Neuronal stem cell (in vitro differentiated cells): ENCODE measurements around the gene ANO3.

Source experiments
- DNase-seq: peaks from one replicate; pipeline ENCODE4 v3.0.0-alpha.2; 2013; ENCODE audit warnings: low spot score
- H2AFZ ChIP-seq: one replicate; pipeline ENCODE4 v1.6.1; 2013; ENCODE audit warnings: mild to moderate bottlenecking, low read length, inconsistent platforms
- H2AK5ac ChIP-seq: 2 replicates; pipeline ENCODE4 v1.6.1; 2013; ENCODE audit warnings: low read depth, mild to moderate bottlenecking, inconsistent platforms, low read length, moderate library complexity, mixed read lengths
- H2BK120ac ChIP-seq: 2 replicates; pipeline ENCODE4 v1.6.1; 2013; ENCODE audit warnings: low read depth, mild to moderate bottlenecking, inconsistent platforms, low read length, moderate library complexity, mixed read lengths
- H2BK12ac ChIP-seq: one replicate; pipeline ENCODE4 v1.6.1; 2013; ENCODE audit warnings: low read length, inconsistent platforms
- H2BK15ac ChIP-seq: 2 replicates; pipeline ENCODE4 v1.6.1; 2013; ENCODE audit warnings: mild to moderate bottlenecking, low read length, inconsistent platforms, mixed read lengths
- H2BK5ac ChIP-seq: one replicate; pipeline ENCODE4 v1.6.1; 2013; ENCODE audit warnings: inconsistent platforms, mild to moderate bottlenecking, low read length, moderate library complexity
- H3K14ac ChIP-seq: one replicate; pipeline ENCODE4 v1.6.1; 2013; ENCODE audit warnings: low read length, inconsistent platforms
- H3K18ac ChIP-seq: 2 replicates; pipeline ENCODE4 v1.6.1; 2013; ENCODE audit warnings: low read length, inconsistent platforms
- H3K23ac ChIP-seq: 2 replicates; pipeline ENCODE4 v1.6.1; 2013; ENCODE audit warnings: low read depth, mild to moderate bottlenecking, mixed read lengths, low read length, inconsistent platforms; ENCODE audit not compliant: poor library complexity
- H3K27ac ChIP-seq: replicated peaks from 3 replicates; pipeline ENCODE4 v1.5.1; 2013; ENCODE audit warnings: low read length, inconsistent platforms
- H3K27me3 ChIP-seq, 3 experiments: 2 replicates each; pipeline ENCODE4 v1.6.1; 2013; ENCODE audit warnings: low read length in 3 of 3, mild to moderate bottlenecking in 2 of 3, inconsistent platforms in 1 of 3, low read depth in 1 of 3, mixed read lengths in 1 of 3, moderate library complexity in 1 of 3; ENCODE audit not compliant: control insufficient read depth in 3 of 3, insufficient read depth in 3 of 3
- H3K36me3 ChIP-seq, 2 donors: replicated peaks in 1 of 2; 2 replicates each; pipeline ENCODE4 v1.6.1; 2013; ENCODE audit warnings: low read length in 2 of 2; ENCODE audit not compliant: control insufficient read depth in 2 of 2, insufficient read depth in 2 of 2
- H3K4ac ChIP-seq: 2 replicates; pipeline ENCODE4 v1.6.1; 2013; ENCODE audit warnings: inconsistent platforms, mild to moderate bottlenecking, low read length, moderate library complexity
- H3K4me1 ChIP-seq, 2 donors: 1 replicate in 1 of 2; 2 replicates in 1 of 2; pipeline ENCODE4 v1.6.1; 2013; ENCODE audit warnings: low read length in 2 of 2, low read depth in 1 of 2; ENCODE audit not compliant: control insufficient read depth in 2 of 2, insufficient read depth in 1 of 2
- H3K4me2 ChIP-seq: one replicate; pipeline ENCODE4 v1.6.1; 2013; ENCODE audit warnings: mild to moderate bottlenecking, low read length, inconsistent platforms; ENCODE audit not compliant: insufficient read depth, poor library complexity, severe bottlenecking
- H3K4me3 ChIP-seq, 2 donors: 2 replicates each; pipeline ENCODE4 v1.5.1; 2013; ENCODE audit warnings: low read length in 2 of 2, mild to moderate bottlenecking in 2 of 2, inconsistent platforms in 1 of 2, moderate library complexity in 1 of 2
- H3K79me1 ChIP-seq: one replicate; pipeline ENCODE4 v1.6.1; 2013; ENCODE audit warnings: low read depth, mild to moderate bottlenecking, inconsistent platforms, low read length, moderate library complexity
- H3K9ac ChIP-seq: one replicate; pipeline ENCODE4 v1.6.1; 2013; ENCODE audit warnings: mild to moderate bottlenecking, low read depth, low read length, inconsistent platforms; ENCODE audit not compliant: poor library complexity
- H3K9me3 ChIP-seq, 2 donors: replicated peaks in 1 of 2; 2 replicates each; pipeline versions ENCODE3 to v1.6.1; 2013; ENCODE audit warnings: low read length in 2 of 2, mild to moderate bottlenecking in 2 of 2, inconsistent platforms in 1 of 2, low read depth in 1 of 2, mixed read lengths in 1 of 2, moderate library complexity in 1 of 2; ENCODE audit not compliant: control insufficient read depth in 2 of 2, insufficient read depth in 1 of 2
- H4K8ac ChIP-seq: one replicate; pipeline ENCODE4 v1.6.1; 2013; ENCODE audit warnings: low read depth, mild to moderate bottlenecking, inconsistent platforms, low read length, moderate library complexity
- H4K91ac ChIP-seq: one replicate; pipeline ENCODE4 v1.6.1; 2013; ENCODE audit warnings: low read length, low read depth, mild to moderate bottlenecking, inconsistent platforms; ENCODE audit not compliant: poor library complexity
- WGBS, 2 donors: extraction: QIAGEN DNeasy Blood & Tissue Kit; methylation state at CpG; one replicate each; pipeline ENCODE4 v1.1.7; 2013; ENCODE audit warnings: missing lambda C conversion rate in 2 of 2, mixed read lengths in 1 of 2; ENCODE audit not compliant: insufficient read length in 2 of 2, insufficient replicate concordance in 1 of 2; ENCODE audit errors: extremely low coverage in 2 of 2; 5-methylcytosine and 5-hydroxymethylcytosine counted together

The ANO3 gene

GRCh38 chr11:26467506-26467905 is 135.6 kb downstream of the ANO3 start:
- Histone ChIP-seq H2BK15ac (no peak overlapping the region), H3K4me2 (no peak overlapping the region), H2BK12ac (no peak overlapping the region), H3K4me1 (no peaks in the 10 kb centered on the region), H2AK5ac (no peak overlapping the region), H3K4me3 (no peak overlapping the region), H3K14ac (no peak overlapping the region), H4K8ac (no peak overlapping the region), H3K9me3 (no peaks in the 10 kb centered on the region), H3K9ac (no peak overlapping the region), H3K4ac (no peak overlapping the region), H3K18ac (no peak overlapping the region), H3K36me3 (no peaks in the 10 kb centered on the region), H3K27me3 (no peaks in the 10 kb centered on the region), H2BK120ac (no peak overlapping the region), H3K79me1 (no peaks in the 10 kb centered on the region), H2BK5ac (no peak overlapping the region), H3K23ac (no peak overlapping the region), H2AFZ (no peak overlapping the region), H4K91ac (no peak overlapping the region), H3K27ac (no peak overlapping the region)
- DNase-seq, result no peak
- WGBS, 2 donors, result no CpG with 5 or more reads among the region's 1 CpG

- no peak overlapping the region for H2BK12ac ChIP-seq
- no peak for DNase-seq
- no CpG with 5 or more reads among the region's 2 CpGs for WGBS, 2 donors
These were observed 139.1 kb downstream of the ANO3 start for GRCh38 chr11:26470992-26471391.

GRCh38 chr11:26473216-26474194 is 141.6 kb downstream of the ANO3 start:
- H3K9ac ChIP-seq, result no peak overlapping the region
- no peak overlapping the region for H3K4ac ChIP-seq
- no peaks in the 10 kb centered on the region for H3K27me3 ChIP-seq
- no peak overlapping the region for H3K4me2 ChIP-seq
- no peaks in the 10 kb centered on the region for H3K4me1 ChIP-seq
- H3K14ac ChIP-seq, result no peak overlapping the region
- no peak overlapping the region for H2BK12ac ChIP-seq
- WGBS, 2 donors, result no CpG with 5 or more reads among the region's 4 CpGs
- H4K91ac ChIP-seq, result no peak overlapping the region
- no peaks in the 10 kb centered on the region for H3K9me3 ChIP-seq
- H3K36me3 ChIP-seq, result no peaks in the 10 kb centered on the region
- H2BK120ac ChIP-seq, result no peak overlapping the region
- no peak overlapping the region for H2BK5ac ChIP-seq
- H3K18ac ChIP-seq, result no peak overlapping the region
- no peak overlapping the region for H4K8ac ChIP-seq
- no peak overlapping the region for H3K27ac ChIP-seq
- H2AFZ ChIP-seq, result no peak overlapping the region
- H3K79me1 ChIP-seq, result no peaks in the 10 kb centered on the region
- H2BK15ac ChIP-seq, result no peak overlapping the region
- no peak overlapping the region for H3K4me3 ChIP-seq
- no peak for DNase-seq
- H2AK5ac ChIP-seq, result no peak overlapping the region
- no peak overlapping the region for H3K23ac ChIP-seq

More at GRCh38 chr11:26470992-26471391, 139.1 kb downstream of the ANO3 start:
- no peak overlapping the region for H3K9ac ChIP-seq
- H2BK15ac ChIP-seq, result no peak overlapping the region
- no peaks in the 10 kb centered on the region for H3K36me3 ChIP-seq
- no peaks in the 10 kb centered on the region for H3K79me1 ChIP-seq
- no peak overlapping the region for H3K4me3 ChIP-seq
- H3K18ac ChIP-seq, result no peak overlapping the region
- no peak overlapping the region for H2AK5ac ChIP-seq
- no peak overlapping the region for H4K8ac ChIP-seq
- no peak overlapping the region for H3K23ac ChIP-seq
- H2BK120ac ChIP-seq, result no peak overlapping the region
- H3K27ac ChIP-seq, result no peak overlapping the region
- no peak overlapping the region for H2BK5ac ChIP-seq
- H4K91ac ChIP-seq, result no peak overlapping the region
- no peak overlapping the region for H3K14ac ChIP-seq
- H2AFZ ChIP-seq, result no peak overlapping the region
- no peaks in the 10 kb centered on the region for H3K9me3 ChIP-seq
- H3K4ac ChIP-seq, result no peak overlapping the region
- no peaks in the 10 kb centered on the region for H3K4me1 ChIP-seq
- H3K4me2 ChIP-seq, result no peak overlapping the region
- H3K27me3 ChIP-seq, result no peaks in the 10 kb centered on the region

DNA sequence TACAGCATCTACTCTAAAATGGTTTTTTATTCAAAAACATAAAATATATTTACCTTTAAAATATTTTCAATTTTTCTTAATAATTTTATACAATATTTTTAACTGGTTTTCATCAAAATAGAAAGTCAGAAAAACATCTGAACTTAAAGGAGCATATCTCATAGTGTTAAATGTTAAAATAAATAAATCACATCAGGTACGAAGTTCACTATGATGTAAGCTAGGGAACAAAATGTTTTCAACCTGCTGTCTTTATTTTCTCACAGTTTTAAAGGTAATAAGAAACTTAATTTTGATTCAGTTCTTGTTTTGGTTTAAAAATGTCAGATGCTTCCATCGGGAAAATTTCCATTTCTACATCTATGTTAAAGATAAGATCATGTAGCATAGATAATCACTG is 142.5 kb downstream of the ANO3 start:
- Histone ChIP-seq H3K18ac (no peak overlapping the region), H2BK120ac (no peak overlapping the region), H3K9me3 (no peaks in the 10 kb centered on the region), H4K91ac (no peak overlapping the region), H3K4me1 (no peaks in the 10 kb centered on the region), H2AFZ (no peak overlapping the region), H3K27ac (no peak overlapping the region), H3K14ac (no peak overlapping the region), H3K23ac (no peak overlapping the region), H2BK12ac (no peak overlapping the region), H3K27me3 (no peaks in the 10 kb centered on the region), H3K36me3 (no peaks in the 10 kb centered on the region), H3K4me2 (no peak overlapping the region), H3K9ac (no peak overlapping the region), H3K79me1 (no peaks in the 10 kb centered on the region), H2BK15ac (no peak overlapping the region), H4K8ac (no peak overlapping the region), H3K4ac (no peak overlapping the region), H2BK5ac (no peak overlapping the region), H2AK5ac (no peak overlapping the region), H3K4me3 (no peak overlapping the region)
- no peak for DNase-seq
- no CpG with 5 or more reads among the region's 2 CpGs for WGBS, 2 donors
